Sigmoid colon (tissue), 4 donors: ENCODE measurements around the gene TMEM44.

Experiments
- POLR2AphosphoS5 ChIP-seq, 4 donors: sonication (generic); formaldehyde crosslinking; IDR thresholded peaks; one replicate each; pipeline ENCODE4 v1.6.1; 2017; ENCODE audit warnings: antibody characterized with exemption in 4 of 4
- TF ChIP-seq, protein P1 (sequence below), 4 experiments: fragments of 450-650 bp in 3 of 4; fragments of 200-600 bp in 1 of 4; IDR thresholded peaks; one replicate each; pipeline ENCODE4 v1.5.1; 2016 to 2019; ENCODE audit warnings: antibody characterized with exemption in 4 of 4, mild to moderate bottlenecking in 3 of 4, moderate library complexity in 2 of 4

GRCh38 chr3:194680888-194681615 lies 47.8 kb upstream of the TMEM44 start:
- TF ChIP-seq, protein P1, sequence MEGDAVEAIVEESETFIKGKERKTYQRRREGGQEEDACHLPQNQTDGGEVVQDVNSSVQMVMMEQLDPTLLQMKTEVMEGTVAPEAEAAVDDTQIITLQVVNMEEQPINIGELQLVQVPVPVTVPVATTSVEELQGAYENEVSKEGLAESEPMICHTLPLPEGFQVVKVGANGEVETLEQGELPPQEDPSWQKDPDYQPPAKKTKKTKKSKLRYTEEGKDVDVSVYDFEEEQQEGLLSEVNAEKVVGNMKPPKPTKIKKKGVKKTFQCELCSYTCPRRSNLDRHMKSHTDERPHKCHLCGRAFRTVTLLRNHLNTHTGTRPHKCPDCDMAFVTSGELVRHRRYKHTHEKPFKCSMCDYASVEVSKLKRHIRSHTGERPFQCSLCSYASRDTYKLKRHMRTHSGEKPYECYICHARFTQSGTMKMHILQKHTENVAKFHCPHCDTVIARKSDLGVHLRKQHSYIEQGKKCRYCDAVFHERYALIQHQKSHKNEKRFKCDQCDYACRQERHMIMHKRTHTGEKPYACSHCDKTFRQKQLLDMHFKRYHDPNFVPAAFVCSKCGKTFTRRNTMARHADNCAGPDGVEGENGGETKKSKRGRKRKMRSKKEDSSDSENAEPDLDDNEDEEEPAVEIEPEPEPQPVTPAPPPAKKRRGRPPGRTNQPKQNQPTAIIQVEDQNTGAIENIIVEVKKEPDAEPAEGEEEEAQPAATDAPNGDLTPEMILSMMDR (IDR thresholded peaks at IDR 0.05) = no peak
- no peak for TF ChIP-seq POLR2AphosphoS5 (IDR thresholded peaks at IDR 0.05)
